ENCODE measurements around the gene MAGI2. TPM values are rescaled to one million over a fixed set of nuclear protein-coding genes. Genes with fewer than 3 reads are reported as not detected.
"Not testable (repeated sequence)": the region's sequence is repeated elsewhere in the genome, so short reads cannot be mapped to it uniquely, and the experiment has no call there.

Gene MAGI2
- total RNA-seq, 6 experiments from 2014 or later: 1.2 to 4.0 (median 2.4) TPM

DNA sequence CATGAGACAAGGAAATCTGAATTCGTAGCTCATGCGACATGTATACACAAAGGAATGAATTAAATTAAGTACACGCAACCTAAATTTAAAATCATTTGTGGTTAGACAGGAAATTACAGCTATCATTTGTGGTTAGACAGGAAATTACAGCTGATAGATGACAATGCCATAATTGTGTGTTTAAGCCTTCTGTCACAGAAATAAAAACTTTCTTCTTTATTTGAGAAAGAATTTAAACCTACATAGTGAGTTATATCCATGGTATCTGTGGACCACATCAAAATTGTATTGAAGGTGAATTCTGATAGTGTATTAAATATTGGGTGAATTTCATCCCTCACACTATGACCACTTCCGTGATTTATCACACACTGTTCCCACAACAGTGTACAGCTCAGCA is 362.9 kb downstream of the MAGI2 start:
- no peak overlapping the region for H3K4me3 ChIP-seq
- ATAC-seq (no peak), DNase-seq (no peak)
- no peak for TF ChIP-seq POLR2A (IDR thresholded peaks at IDR 0.05)
- TF ChIP-seq, protein P1, sequence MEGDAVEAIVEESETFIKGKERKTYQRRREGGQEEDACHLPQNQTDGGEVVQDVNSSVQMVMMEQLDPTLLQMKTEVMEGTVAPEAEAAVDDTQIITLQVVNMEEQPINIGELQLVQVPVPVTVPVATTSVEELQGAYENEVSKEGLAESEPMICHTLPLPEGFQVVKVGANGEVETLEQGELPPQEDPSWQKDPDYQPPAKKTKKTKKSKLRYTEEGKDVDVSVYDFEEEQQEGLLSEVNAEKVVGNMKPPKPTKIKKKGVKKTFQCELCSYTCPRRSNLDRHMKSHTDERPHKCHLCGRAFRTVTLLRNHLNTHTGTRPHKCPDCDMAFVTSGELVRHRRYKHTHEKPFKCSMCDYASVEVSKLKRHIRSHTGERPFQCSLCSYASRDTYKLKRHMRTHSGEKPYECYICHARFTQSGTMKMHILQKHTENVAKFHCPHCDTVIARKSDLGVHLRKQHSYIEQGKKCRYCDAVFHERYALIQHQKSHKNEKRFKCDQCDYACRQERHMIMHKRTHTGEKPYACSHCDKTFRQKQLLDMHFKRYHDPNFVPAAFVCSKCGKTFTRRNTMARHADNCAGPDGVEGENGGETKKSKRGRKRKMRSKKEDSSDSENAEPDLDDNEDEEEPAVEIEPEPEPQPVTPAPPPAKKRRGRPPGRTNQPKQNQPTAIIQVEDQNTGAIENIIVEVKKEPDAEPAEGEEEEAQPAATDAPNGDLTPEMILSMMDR (IDR thresholded peaks at IDR 0.05): no peak
- H3K4me1 ChIP-seq: no peaks in the 10 kb centered on the region
- no peaks in the 10 kb centered on the region for H3K9me3 ChIP-seq
- H3K36me3 ChIP-seq: no peaks in the 10 kb centered on the region
- H3K27ac ChIP-seq: no peak overlapping the region
- intact Hi-C loops (cut with DNase I): no loop called here
- 41% methylated on average over 4 of the region's 4 CpGs for WGBS (ENCODE audit: insufficient coverage, low coverage, low lambda C conversion rate, missing lambda C conversion rate)
- no peaks in the 10 kb centered on the region for H3K27me3 ChIP-seq

DNA sequence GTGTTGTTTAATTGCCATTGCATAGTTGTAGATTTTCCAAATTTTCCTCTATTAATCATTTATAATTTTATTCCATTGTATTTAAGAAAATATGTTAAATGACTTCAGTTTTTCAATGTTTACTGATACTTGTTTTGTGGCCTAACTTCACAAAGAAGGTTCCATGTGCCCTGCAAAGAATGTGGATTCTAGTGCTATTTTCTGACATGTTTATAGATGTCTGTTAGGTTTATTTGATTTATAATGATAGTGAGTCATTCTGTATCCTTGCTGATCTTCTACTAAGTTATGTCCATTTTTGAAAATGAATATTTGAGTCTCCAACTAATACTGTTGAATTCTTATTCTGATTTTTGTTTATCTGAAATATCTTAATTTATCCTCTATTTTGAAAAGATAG is 369.0 kb downstream of the MAGI2 start:
- Histone ChIP-seq H3K4me3 (no peak overlapping the region), H3K36me3 (no peaks in the 10 kb centered on the region), H3K27ac (no peak overlapping the region), H3K4me1 (no peaks in the 10 kb centered on the region), H3K27me3 (no peaks in the 10 kb centered on the region), H3K9me3 (no peaks in the 10 kb centered on the region)
- no peak for DNase-seq
- no peak for ATAC-seq
- intact Hi-C loops (cut with DNase I): no loop called here
- TF ChIP-seq POLR2A (IDR thresholded peaks at IDR 0.05): no peak
- TF ChIP-seq, protein P1 (IDR thresholded peaks at IDR 0.05): no peak

DNA sequence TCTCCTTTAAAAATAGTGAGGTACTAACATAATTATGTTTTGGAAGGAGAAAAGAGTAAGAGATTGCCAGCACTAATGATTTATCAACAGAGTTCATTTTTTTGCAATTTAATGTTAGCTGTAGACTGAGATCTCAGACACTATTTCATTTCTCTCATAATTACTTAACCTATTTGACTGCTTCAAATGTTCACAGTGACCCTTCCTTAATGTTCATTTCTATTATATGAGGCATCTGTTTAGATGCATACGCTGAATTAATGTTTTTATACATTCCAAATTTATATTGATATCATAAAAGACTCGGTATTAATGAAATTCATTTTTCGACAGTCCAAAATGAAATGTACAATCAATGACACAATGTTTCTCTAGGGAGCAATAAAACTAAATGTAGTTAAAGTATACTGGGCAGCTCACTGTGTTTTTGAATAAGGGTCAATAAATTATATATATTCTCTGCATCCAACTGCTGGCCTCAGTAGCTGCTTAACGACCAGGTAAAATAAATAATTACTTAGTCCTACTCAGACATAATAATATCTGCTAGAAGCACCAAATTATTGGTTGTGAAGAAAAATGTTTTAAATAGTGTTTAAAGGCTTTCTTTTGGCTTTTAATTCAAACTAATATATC is 373.4 kb downstream of the MAGI2 start:
- WGBS (ENCODE audit: insufficient coverage, low coverage, low lambda C conversion rate, missing lambda C conversion rate): 74% methylated on average over 4 of the region's 4 CpGs
- intact Hi-C loops (cut with DNase I): no loop called here

DNA sequence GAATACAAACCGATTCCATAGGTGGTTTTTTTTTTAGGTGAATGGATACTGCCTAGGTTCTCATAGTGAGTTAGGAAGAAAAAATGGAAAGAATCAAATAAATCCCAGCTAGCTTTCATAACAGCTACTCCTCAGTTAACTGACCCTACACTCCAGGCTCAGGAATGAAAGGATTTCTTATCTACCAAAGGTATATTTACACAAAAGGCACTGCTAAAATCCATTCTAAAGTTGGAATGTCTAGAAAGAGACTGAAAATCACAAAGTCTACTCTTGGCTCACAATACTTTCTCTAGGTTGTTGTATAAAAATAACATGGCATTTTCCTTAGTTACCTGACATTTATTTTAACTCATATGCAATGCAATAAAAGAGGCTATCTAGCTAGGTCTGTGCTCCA is 375.2 kb downstream of the MAGI2 start:
- Histone ChIP-seq H3K27ac (no peak overlapping the region), H3K4me3 (no peak overlapping the region), H3K27me3 (no peaks in the 10 kb centered on the region), H3K36me3 (no peaks in the 10 kb centered on the region), H3K9me3 (no peaks in the 10 kb centered on the region), H3K4me1 (no peaks in the 10 kb centered on the region)
- DNase-seq (no peak), ATAC-seq (peak in 1 of 4 donors; percentile 41)
- 40% methylated on average over 1 of the region's 1 CpG for WGBS (ENCODE audit: insufficient coverage, low coverage, low lambda C conversion rate, missing lambda C conversion rate)
- no peak for TF ChIP-seq POLR2A (IDR thresholded peaks at IDR 0.05)
- TF ChIP-seq, protein P1 (IDR thresholded peaks at IDR 0.05): no peak
- intact Hi-C loops (cut with DNase I): no loop called here

More for the DNA sequence above, 373.4 kb downstream of the MAGI2 start:
- Histone ChIP-seq H3K27me3 (no peaks in the 10 kb centered on the region), H3K4me1 (no peaks in the 10 kb centered on the region), H3K36me3 (no peaks in the 10 kb centered on the region), H3K9me3 (no peaks in the 10 kb centered on the region), H3K4me3 (no peak overlapping the region), H3K27ac (no peak overlapping the region)
- TF ChIP-seq, protein P1 (IDR thresholded peaks at IDR 0.05): no peak
- no peak for TF ChIP-seq POLR2A (IDR thresholded peaks at IDR 0.05)
- ATAC-seq (no peak), DNase-seq (no peak)

DNA sequence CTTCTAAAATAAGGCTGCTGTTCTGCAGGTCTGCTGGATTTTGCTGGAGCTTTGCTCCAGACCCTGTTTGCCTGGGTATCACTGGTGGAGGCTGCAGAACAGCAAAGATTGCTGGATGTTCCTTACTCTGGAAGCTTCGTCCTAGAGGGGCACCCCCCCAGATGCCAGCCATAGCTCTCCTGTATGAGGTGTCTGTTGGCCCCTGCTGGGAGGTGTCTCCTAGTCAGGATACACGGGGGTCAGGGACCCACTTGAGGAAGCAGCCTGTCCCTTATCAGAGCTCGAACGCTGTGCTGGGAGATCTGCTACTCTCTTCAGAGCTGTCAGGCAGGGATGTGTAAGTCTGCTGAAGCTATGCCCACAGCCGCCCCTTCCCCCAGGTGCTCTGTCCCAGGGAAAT is 382.3 kb downstream of the MAGI2 start:
- H3K36me3 ChIP-seq; H3K27me3 ChIP-seq; DNase-seq; H3K27ac ChIP-seq; H3K9me3 ChIP-seq; intact Hi-C loops (cut with DNase I); H3K4me1 ChIP-seq; ATAC-seq; H3K4me3 ChIP-seq: not testable (repeated sequence)
- 52% methylated on average over 5 of the region's 5 CpGs for WGBS (ENCODE audit: insufficient coverage, low coverage, low lambda C conversion rate, missing lambda C conversion rate)
